Colon (tissue), 2 donors: Measurements from ENCODE around the gene SPATA31D4.
"Not testable (repeated sequence)": the region's sequence is repeated elsewhere in the genome, so short reads cannot be mapped to it uniquely, and the experiment has no call there.

Experiments used
- FAIRE-seq: peaks from 2 replicates; lab custom pipeline; 2012; peaks lifted over from hg19 to GRCh38; lab: Jason Lieb, UNC
- donor health status: control.
- donor health status: control.

The SPATA31D4 gene

GRCh38 chr9:81928305-81928704, at the start of gene SPATA31D4:
Gene SPATA31D4, plus strand, starts transcription at chr9:81928428. Its CDS starts 86 bp downstream, at chr9:81928514.
- not testable (repeated sequence) for FAIRE-seq

- no peak for FAIRE-seq
Observed at GRCh38 chr9:81878530-81878929, 49.7 kb upstream of the SPATA31D4 start.

- FAIRE-seq, result peak; percentile 41
Observed at GRCh38 chr9:81879501-81879916, 48.7 kb upstream of the SPATA31D4 start.

- FAIRE-seq, result no peak
Observed at GRCh38 chr9:81885602-81886001, 42.6 kb upstream of the SPATA31D4 start.

- FAIRE-seq, result no peak
Observed at GRCh38 chr9:81886665-81887064, 41.6 kb upstream of the SPATA31D4 start.

GRCh38 chr9:81890104-81890503, 38.1 kb upstream of the SPATA31D4 start:
- FAIRE-seq, result no peak

GRCh38 chr9:81892440-81892839, 35.8 kb upstream of the SPATA31D4 start:
- peak; percentile 89 for FAIRE-seq

- no peak for FAIRE-seq
Observed at GRCh38 chr9:81893929-81894328, 34.3 kb upstream of the SPATA31D4 start.

- no peak for FAIRE-seq
Observed at GRCh38 chr9:81894891-81895290, 33.3 kb upstream of the SPATA31D4 start.

- no peak for FAIRE-seq
Observed at GRCh38 chr9:81896070-81896469, 32.2 kb upstream of the SPATA31D4 start.

- FAIRE-seq, result no peak
Observed at GRCh38 chr9:81898851-81899250, 29.4 kb upstream of the SPATA31D4 start.

- FAIRE-seq, result no peak
Observed at GRCh38 chr9:81902196-81902595, 26.0 kb upstream of the SPATA31D4 start.

- FAIRE-seq, result no peak
Observed at GRCh38 chr9:81902626-81903025, 25.6 kb upstream of the SPATA31D4 start.

GRCh38 chr9:81906671-81907070, 21.6 kb upstream of the SPATA31D4 start:
- no peak for FAIRE-seq

- no peak for FAIRE-seq
Observed at GRCh38 chr9:81912135-81912534, 16.1 kb upstream of the SPATA31D4 start.

- no peak for FAIRE-seq
Observed at GRCh38 chr9:81915801-81916505, 12.3 kb upstream of the SPATA31D4 start.

- not testable (repeated sequence) for FAIRE-seq
Observed at GRCh38 chr9:81918507-81918906, 9.7 kb upstream of the SPATA31D4 start.

- not testable (repeated sequence) for FAIRE-seq
Observed at GRCh38 chr9:81930147-81930546, 1.9 kb downstream of the SPATA31D4 start.

GRCh38 chr9:81933547-81933946, 5.3 kb downstream of the SPATA31D4 start:
- not testable (repeated sequence) for FAIRE-seq

GRCh38 chr9:81943393-81943792, 15.2 kb downstream of the SPATA31D4 start, which contains the start of gene SPATA31D3:
Gene SPATA31D3, plus strand, starts transcription at chr9:81943500. Its CDS starts 86 bp downstream, at chr9:81943586.
- FAIRE-seq, result not testable (repeated sequence)

- not testable (repeated sequence) for FAIRE-seq
Observed at GRCh38 chr9:81948650-81949049, 20.4 kb downstream of the SPATA31D4 start.

- FAIRE-seq, result no peak
Observed at GRCh38 chr9:81953096-81953495, 24.9 kb downstream of the SPATA31D4 start.

- no peak for FAIRE-seq
Observed at GRCh38 chr9:81955625-81956024, 27.4 kb downstream of the SPATA31D4 start.
